ENCODE measurements around the gene LMNB1.

Gene LMNB1

GRCh38 chr5:126855266-126855665 lies 78.3 kb downstream of the LMNB1 start:
- DNase-seq (ENCODE audit: low read depth in 2 of 2), result no peak

GRCh38 chr5:126857472-126858410 lies 80.8 kb downstream of the LMNB1 start:
- DNase-seq (ENCODE audit: low read depth in 2 of 2), result no peak

DNA sequence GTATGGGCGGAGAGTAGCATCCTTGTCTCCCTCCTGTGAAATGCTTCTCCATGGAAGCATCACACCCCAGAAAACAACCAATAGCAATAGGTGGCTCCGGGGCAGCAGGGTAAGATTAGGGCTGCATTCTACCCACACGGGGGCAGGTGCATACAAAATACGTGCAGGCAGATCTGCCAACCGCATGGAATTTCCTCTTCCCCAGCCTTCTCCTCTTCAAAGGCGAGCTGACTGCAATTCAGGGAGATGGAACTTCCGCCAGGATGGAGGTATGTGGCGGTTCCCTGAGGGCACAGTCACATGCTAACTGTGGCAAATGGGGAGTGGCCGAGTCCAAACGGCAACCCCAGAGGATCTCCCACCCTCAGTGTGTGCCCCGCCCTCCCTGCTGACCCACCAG lies 81.5 kb downstream of the LMNB1 start:
- no peak for DNase-seq (ENCODE audit: low read depth in 2 of 2)

DNA sequence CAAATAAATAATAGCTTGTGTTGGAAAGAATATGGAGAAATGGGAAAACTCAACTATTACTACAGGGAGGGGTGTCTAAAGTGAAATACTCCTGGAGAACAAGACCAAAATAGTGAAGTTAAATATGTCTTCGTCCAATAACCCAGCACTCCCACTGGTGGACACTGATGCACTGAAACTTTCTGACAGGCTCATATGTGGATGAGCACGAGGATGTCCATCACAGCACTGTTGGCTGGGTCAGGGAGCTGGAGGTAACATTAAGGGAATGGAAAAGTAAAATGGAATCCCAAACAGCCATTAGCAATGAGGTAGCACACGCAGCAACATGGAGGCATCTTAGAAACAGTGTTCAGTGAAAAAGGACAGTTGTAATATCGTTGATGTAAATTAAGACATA lies 86.5 kb downstream of the LMNB1 start:
- no peak for DNase-seq (ENCODE audit: low read depth in 2 of 2)

DNA sequence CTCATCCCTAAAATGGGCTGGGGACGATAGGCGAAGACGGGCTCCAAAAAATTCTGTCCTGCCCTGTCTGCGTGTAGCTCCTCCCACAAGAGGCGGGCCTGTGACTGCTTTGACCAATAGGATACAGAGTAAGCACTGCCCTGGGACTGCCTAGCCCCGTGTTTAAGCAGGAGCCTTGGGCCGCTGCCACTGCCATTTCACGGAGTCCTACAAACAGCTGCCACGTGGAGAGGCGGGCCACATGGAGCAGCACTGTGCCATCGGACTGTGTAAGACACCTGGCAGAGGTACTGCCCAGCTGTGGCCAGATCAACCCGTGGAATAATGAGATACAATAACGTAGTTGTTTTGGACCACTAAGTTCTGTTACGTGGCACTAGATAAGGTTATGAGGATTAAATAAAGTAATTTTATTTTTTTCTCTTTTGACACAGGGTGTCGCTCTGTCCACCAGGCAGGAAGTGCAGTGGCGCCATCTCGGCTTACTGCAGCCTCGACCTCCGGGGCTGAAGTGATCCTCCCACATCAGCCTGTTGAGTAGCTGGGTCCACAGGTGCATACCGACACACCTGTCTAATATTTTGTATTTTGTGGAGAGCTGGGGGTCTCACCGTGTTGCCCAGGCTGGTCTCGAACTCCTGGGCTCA lies 87.2 kb downstream of the LMNB1 start:
- no peak for DNase-seq (ENCODE audit: low read depth in 2 of 2)

- DNase-seq (ENCODE audit: low read depth in 2 of 2), result no peak
Measured at GRCh38 chr5:126865299-126865698, 88.4 kb downstream of the LMNB1 start.

- DNase-seq (ENCODE audit: low read depth in 2 of 2), result no peak
Measured at GRCh38 chr5:126866851-126867636, 90.1 kb downstream of the LMNB1 start.

- no peak for DNase-seq (ENCODE audit: low read depth in 2 of 2)
Measured at GRCh38 chr5:126868338-126869004, 91.5 kb downstream of the LMNB1 start.

DNA sequence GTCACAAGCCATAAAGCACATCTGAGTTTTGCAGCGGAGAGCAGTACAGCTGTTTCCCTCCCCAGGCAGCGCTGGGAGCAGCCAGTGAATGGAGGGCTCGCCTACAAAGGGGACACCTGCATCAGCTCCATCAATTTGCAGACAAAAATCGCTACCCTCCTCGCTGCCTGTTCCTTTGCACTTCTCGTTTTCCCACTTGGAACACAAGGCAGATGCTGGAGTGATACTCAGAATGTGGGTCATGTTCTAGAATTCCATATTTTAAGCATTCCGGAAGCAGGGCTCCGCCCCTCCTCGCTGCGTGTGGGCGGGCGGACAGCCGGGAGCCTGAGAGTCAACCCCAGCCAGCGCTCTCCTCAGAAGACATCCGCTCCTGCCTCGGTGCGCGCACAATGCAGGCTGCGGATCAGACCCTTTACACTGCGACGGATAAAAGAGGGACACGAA lies 92.1 kb downstream of the LMNB1 start:
- DNase-seq (ENCODE audit: low read depth in 2 of 2), result no peak

DNA sequence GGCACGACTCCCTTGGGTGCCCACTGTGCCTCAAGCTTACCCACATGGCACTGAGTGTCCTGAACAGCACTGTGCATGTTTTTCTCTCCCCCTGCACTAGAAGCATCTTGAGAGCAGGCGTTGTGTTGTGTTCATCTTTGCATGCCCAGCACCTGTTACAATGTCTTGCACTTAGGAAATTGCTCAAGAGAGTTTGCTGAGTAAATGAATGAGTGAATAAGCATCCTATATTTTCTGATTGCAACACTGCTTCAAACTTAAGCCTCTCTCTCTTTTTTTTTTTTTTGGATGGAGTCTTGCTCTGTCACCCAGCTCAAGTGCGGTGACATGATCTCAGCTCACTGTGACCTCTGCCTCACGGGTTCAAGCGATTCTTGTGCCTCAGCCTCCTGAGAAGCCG lies 94.5 kb downstream of the LMNB1 start:
- no peak for DNase-seq (ENCODE audit: low read depth in 2 of 2)

DNA sequence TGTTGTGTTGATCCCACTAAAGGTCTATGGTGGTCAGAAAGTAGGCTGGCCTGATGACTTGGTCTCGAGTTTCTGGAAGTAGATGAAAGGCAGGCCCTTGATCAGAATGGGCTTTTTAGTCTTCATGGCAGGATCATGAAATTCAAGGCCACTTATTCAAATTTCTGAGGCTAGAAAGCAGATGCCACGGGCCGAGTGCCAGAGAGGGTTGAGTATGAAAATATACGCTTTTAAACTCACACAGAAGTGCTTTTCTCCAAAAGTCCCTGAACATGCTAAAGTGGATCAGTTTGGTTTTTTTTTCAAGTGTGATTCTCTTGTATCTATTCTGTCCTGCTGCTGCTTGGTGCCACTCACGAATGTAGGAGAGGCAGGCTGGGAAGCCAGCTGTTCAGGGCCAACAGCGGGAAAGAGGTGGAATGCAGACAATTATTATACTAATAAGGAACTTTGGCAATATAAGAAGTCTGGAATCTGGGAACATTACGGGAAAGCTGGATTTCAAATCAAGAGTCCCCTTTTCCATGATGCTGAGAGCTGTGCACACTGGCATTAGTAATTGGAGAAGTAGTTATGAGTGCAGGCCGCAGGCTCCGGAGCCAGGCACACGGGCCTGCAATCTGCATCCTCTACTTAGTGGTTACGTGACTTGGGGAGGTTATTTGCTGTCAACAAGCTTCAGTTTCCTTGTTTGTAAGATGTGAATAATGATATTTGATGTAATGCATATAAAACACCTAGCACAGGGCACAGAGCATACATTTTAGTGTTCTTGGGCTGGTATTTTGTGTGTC lies 95.8 kb downstream of the LMNB1 start:
- DNase-seq (ENCODE audit: low read depth in 2 of 2), result no peak

DNA sequence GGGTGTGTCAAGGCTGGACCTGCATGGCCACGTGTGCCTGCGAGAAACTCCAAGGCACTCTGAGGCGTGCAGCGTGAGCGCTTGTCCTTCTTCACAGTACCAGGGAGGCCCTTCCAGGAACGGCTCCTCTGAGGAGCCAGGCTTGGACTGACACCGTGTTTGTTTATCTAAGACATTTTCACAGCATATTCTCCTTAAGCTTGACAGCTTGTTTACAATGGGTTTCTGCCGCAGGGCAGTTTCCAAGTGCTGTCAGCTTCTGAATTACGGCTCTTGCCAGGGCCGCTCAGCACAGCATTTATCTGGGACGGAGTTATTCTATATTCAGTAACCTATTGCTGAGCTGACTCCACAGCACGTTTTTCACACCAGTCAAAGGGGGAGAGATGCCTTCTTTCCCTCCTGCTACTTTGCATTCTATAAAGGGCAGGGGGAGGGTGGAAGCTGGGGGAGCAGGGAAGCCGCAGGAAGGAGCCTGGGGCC lies 98.4 kb downstream of the LMNB1 start:
- no peak for DNase-seq (ENCODE audit: low read depth in 2 of 2)

GRCh38 chr5:126877602-126878001 lies 100.7 kb downstream of the LMNB1 start:
- DNase-seq (ENCODE audit: low read depth in 2 of 2), result no peak

- no peak for DNase-seq (ENCODE audit: low read depth in 2 of 2)
Measured at GRCh38 chr5:126878085-126878484, 101.1 kb downstream of the LMNB1 start.

- DNase-seq (ENCODE audit: low read depth in 2 of 2), result no peak
Measured at GRCh38 chr5:126878634-126879033, 101.7 kb downstream of the LMNB1 start.

DNA sequence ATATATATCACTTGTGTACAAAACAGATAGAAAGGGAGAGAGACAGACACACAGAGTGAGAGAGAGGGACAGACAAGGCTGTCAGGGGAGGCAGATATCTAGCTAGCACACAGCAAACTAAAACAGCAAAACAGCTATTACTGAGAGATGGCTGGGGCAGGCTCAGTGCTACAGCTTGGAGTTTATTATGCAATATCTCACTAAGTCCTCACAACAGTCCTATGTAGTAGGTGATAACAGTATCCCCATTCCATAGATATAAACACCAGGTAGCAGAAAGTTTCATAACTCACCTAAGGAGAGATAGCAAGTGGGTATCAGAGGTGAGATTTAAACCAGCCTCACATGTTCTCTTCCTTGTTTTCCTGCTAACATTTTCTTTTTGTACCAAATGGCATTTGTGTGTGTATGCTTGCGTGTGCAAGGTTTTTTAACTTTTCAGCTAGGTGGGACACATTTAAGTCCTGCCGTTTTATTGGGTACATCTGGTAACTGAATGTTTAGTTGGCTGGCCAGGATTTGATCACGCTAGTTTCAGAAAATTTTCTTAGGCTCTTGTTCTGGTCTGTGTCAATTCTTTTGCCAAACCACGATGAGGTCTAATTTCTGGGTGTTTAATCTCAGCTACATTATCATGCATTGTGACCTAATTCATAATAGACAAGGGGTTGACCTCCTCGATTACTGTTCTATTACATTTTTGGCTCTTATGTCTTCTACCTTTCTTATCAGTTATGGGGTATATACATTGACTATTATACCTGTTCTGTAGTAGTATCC lies 105.1 kb downstream of the LMNB1 start:
- no peak for DNase-seq (ENCODE audit: low read depth in 2 of 2)

DNA sequence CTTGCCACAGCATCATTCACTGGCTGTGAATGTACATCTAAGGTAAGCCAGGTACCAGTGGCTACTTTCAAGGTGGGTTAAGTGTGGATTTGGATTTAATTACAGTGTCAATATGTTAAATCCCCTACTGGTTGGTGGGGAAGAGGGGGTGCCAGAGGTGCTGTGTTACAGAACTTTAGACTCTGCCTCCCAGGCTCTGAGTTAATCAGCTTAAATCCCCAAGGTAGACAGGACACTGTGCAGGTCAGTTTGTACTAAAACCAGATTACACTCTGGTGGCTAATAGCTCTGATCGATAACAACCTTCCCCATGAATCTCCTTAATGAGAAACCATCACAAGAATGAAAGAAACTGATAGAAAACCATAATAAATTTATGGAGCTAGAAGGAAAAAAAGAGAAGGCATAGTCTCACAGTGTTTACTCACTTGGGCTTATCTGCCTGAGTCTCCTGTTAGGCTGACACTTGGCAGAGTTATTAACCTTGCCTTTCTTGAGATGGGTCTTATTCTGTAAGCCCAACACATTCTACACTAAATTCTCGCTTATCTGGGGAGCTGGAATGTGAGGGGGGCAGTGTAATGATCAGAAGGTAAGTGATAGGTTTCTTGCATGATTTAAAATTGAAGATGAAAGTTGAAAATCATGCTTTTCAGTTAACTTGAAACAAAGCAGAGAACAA lies 106.8 kb downstream of the LMNB1 start:
- no peak for DNase-seq (ENCODE audit: low read depth in 2 of 2)

DNA sequence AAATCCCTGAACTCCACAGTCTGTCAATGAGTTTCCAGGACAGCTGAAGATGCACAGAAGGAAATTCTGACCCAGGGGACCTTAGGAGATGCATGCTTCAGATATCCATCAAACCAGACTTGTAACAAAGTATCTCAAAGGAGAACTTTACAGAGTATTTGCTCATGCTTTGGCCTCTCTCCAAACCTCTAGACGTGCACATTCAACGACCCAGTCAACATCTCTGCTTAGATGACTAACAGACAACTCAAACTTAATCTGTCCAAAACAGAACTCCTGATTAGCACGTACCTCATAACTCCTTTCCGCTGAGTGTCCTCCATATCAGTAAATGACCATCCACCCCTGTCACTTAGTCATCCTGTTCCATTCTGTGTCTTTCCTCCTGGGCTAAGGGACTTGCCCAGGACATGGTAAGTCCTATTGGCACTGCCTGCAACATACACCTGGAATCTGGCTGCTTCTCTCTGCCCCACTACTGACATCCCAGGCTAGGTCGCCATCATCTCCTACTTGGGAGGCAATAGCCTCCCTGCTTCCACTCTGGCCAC lies 107.4 kb downstream of the LMNB1 start:
- no peak for DNase-seq (ENCODE audit: low read depth in 2 of 2)
